NCI-H1105 treated with DMSO at 0.1 percent for 48 hours (cell line): ENCODE measurements around the gene MPC1.

Source experiments
- DNase-seq: peaks from one replicate; lab custom pipeline; 2025; lab: John Stamatoyannopoulos, UW

Gene MPC1

DNA sequence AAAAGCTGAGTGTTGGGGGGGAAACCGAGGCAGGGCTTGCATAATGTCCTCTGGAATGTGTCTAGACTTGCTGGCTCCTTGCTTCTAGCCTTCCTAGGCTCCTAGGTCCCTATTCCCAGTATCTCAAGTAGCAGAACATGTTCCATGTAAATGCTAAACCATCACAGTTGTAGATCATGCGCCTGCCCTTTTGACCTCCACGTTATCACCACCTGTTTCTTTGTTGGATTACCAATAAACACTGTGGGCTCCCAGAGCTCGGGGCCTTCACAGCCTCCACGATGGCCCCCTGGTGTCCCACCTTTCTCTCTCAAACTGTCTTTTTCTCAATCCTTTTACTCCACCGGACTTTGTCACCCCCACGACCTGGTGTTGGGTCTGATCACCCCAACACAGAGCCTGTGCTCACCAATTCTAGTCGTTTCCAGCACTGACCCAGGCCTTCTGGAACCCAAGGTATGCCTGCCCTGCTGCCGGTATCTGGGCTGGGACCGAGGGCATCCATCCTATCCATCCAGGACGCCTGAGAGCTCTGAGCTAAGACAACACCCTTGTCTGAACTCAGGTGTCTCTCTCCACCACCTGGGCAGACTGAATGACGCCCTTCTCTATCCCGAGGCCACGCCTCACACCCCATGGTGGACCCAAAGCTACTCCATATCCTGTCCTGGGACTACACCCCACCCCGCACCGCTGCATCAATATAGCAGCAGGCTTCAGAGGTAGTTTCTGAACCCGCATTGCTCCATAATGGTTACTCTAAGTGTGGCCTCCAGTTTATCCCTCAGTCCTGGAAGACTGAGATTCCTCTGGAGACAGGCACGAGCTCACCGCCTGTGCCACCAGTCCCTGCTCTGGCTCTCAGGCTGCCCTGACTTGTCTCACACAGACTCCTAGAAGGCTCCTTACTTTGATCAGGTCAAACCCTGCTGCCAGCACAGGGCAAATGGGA lies 65.2 kb downstream of the MPC1 start:
- no peak for DNase-seq

DNA sequence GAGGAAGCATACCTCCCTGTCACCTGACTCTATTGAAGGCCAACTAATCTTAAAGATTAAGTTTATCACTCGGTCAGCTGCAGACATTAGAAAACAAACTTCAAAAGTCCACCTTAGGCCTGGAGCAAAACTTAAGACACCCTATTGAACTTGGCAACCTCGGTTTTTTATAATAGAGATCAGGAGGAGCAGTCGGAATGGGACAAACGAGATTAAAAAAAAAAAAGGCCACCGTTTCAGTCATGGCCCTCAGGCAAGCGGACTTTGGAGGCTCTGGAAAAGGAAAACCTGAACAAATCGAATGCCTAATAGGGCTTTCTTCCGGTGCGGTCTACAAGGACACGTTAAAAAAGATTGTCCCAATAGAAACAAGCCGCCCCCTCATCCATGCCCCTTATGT lies 67.3 kb downstream of the MPC1 start:
- no peak for DNase-seq
